ENCODE measurements around the gene SULT6B1.

- TF ChIP-seq POLR2AphosphoS5 (IDR thresholded peaks at IDR 0.05; ENCODE audit: low read depth, low read length) (no peak), SIN3A (IDR thresholded peaks at IDR 0.05; ENCODE audit: borderline replicate concordance, insufficient read depth, low read length) (no peak), TAF1 (IDR thresholded peaks at IDR 0.05; ENCODE audit: borderline replicate concordance, insufficient read depth, low read length) (no peak)
- TF ChIP-seq, protein P1, sequence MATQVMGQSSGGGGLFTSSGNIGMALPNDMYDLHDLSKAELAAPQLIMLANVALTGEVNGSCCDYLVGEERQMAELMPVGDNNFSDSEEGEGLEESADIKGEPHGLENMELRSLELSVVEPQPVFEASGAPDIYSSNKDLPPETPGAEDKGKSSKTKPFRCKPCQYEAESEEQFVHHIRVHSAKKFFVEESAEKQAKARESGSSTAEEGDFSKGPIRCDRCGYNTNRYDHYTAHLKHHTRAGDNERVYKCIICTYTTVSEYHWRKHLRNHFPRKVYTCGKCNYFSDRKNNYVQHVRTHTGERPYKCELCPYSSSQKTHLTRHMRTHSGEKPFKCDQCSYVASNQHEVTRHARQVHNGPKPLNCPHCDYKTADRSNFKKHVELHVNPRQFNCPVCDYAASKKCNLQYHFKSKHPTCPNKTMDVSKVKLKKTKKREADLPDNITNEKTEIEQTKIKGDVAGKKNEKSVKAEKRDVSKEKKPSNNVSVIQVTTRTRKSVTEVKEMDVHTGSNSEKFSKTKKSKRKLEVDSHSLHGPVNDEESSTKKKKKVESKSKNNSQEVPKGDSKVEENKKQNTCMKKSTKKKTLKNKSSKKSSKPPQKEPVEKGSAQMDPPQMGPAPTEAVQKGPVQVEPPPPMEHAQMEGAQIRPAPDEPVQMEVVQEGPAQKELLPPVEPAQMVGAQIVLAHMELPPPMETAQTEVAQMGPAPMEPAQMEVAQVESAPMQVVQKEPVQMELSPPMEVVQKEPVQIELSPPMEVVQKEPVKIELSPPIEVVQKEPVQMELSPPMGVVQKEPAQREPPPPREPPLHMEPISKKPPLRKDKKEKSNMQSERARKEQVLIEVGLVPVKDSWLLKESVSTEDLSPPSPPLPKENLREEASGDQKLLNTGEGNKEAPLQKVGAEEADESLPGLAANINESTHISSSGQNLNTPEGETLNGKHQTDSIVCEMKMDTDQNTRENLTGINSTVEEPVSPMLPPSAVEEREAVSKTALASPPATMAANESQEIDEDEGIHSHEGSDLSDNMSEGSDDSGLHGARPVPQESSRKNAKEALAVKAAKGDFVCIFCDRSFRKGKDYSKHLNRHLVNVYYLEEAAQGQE (IDR thresholded peaks at IDR 0.05; ENCODE audit: insufficient read depth in 1 of 2, low read depth in 2 of 2, low read length in 2 of 2) = no peak
Measured at GRCh38 chr2:37132914-37133313, 55.6 kb downstream of the SULT6B1 start.
